Keratinocyte (primary cell): Measurements from ENCODE around the gene DGKI.

Experiments used
- CTCF ChIP-seq, 3 experiments: IDR thresholded peaks in 1 of 3; conservative IDR thresholded peaks in 1 of 3; optimal IDR thresholded peaks in 1 of 3; 2 replicates in 2 of 3; 3 replicates in 1 of 3; pipeline versions ENCODE3 to v1.5.1; 2011; ENCODE audit warnings: low read length in 3 of 3, mild to moderate bottlenecking in 3 of 3, moderate library complexity in 2 of 3, control low read depth in 1 of 3, inconsistent platforms in 1 of 3; ENCODE audit not compliant: insufficient read depth in 2 of 3; ENCODE audit errors: extremely low read depth in 1 of 3
- EZH2 ChIP-seq: IDR thresholded peaks from one replicate; pipeline ENCODE4 v1.6.1; 2012; ENCODE audit warnings: inconsistent platforms, mild to moderate bottlenecking, low read length, moderate library complexity

DNA sequence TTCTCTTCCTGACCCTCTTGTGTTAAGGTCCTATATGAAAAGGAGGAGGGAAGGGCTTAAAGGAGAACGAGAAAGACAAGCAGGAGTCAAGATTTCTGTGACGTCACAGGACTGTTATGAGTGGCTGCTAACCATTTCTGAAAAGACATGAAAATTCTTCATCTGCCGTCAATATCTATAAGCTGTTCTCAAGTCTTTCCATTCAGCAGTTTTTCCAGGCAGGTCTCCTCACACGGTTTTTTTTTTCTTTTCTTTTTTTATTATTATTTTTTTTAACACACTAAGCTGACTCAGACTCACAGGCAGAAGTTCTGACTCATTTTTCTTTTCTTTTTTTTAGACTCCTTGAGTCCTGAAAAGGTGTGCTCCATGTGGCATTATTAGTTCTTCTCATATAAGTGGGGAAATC, 72.0 kb downstream of the DGKI start:
- TF ChIP-seq CTCF (optimal IDR thresholded peaks at IDR 0.05 in 1 of 3, IDR thresholded peaks at IDR 0.05 in 1 of 3, conservative IDR thresholded peaks at IDR 0.05 in 1 of 3; ENCODE audit: extremely low read depth in 1 of 3, insufficient read depth in 2 of 3, low read length in 3 of 3) = no peak
- TF ChIP-seq EZH2 = no peak
